ENCODE results near the gene COL9A1.

GRCh38 chr6:70270287-70271005, 32.4 kb downstream of the COL9A1 start:
- TF ChIP-seq POLR2A (IDR thresholded peaks at IDR 0.05; ENCODE audit: low read depth) = no peak
- TF ChIP-seq CTCF (IDR thresholded peaks at IDR 0.05) = no peak
- TF ChIP-seq EP300 (IDR thresholded peaks at IDR 0.05) = no peak
